Measurements from ENCODE around the gene MAK.
A peak's percentile ranks its signal among the peaks of the same experiment; 100 is the strongest.
"Not testable (repeated sequence)": the region's sequence is repeated elsewhere in the genome, so short reads cannot be mapped to it uniquely, and the experiment has no call there.

The MAK gene

GRCh38 chr6:10852361-10852960 is 14.1 kb upstream of the MAK start:
- no peak for DNase-seq

- no peak for DNase-seq
Measured at GRCh38 chr6:10850728-10851127, 12.4 kb upstream of the MAK start.

- DNase-seq: no peak
Measured at GRCh38 chr6:10849901-10850300, 11.6 kb upstream of the MAK start.

- no peak for DNase-seq
Measured at GRCh38 chr6:10847684-10848083, 9.3 kb upstream of the MAK start.

GRCh38 chr6:10843554-10843953 is 5.2 kb upstream of the MAK start:
- no peak for DNase-seq

GRCh38 chr6:10838794-10839333 is 525 bp upstream of the MAK start:
- DNase-seq: peak; percentile 31

- DNase-seq: peak; percentile 26
Measured at GRCh38 chr6:10837622-10837994, 731 bp downstream of the MAK start.

- DNase-seq: no peak
Measured at GRCh38 chr6:10837009-10837621, 1.2 kb downstream of the MAK start.

GRCh38 chr6:10834823-10835222 is 3.5 kb downstream of the MAK start:
- DNase-seq: no peak

- DNase-seq: no peak
Measured at GRCh38 chr6:10831609-10832008, 6.7 kb downstream of the MAK start.

- DNase-seq: no peak
Measured at GRCh38 chr6:10824819-10825218, 13.5 kb downstream of the MAK start.

GRCh38 chr6:10824297-10824696 is 14.0 kb downstream of the MAK start:
- DNase-seq: no peak

- not testable (repeated sequence) for DNase-seq
Measured at GRCh38 chr6:10814176-10814575, 24.2 kb downstream of the MAK start.

GRCh38 chr6:10809098-10809497 is 29.2 kb downstream of the MAK start:
- no peak for DNase-seq

- no peak for DNase-seq
Measured at GRCh38 chr6:10808376-10808775, 30.0 kb downstream of the MAK start.

- DNase-seq: peak; percentile 69
Measured at GRCh38 chr6:10801224-10801848, 37.0 kb downstream of the MAK start.

GRCh38 chr6:10800810-10801209 is 37.5 kb downstream of the MAK start:
- no peak for DNase-seq

- no peak for DNase-seq
Measured at GRCh38 chr6:10794239-10794638, 44.1 kb downstream of the MAK start.

GRCh38 chr6:10793695-10794094 is 44.6 kb downstream of the MAK start:
- no peak for DNase-seq

- no peak for DNase-seq
Measured at GRCh38 chr6:10793035-10793434, 45.3 kb downstream of the MAK start.

- DNase-seq: no peak
Measured at GRCh38 chr6:10792101-10792500, 46.2 kb downstream of the MAK start.

GRCh38 chr6:10791673-10792072 is 46.7 kb downstream of the MAK start:
- DNase-seq: no peak

- DNase-seq: no peak
Measured at GRCh38 chr6:10779076-10779475, 59.3 kb downstream of the MAK start.

GRCh38 chr6:10778230-10778629 is 60.1 kb downstream of the MAK start:
- DNase-seq: no peak
